Measurements from ENCODE around the gene SCOC. TPM values are rescaled to one million over a fixed set of nuclear protein-coding genes. Genes with fewer than 3 reads are reported as not detected.

SCOC gene
- total and polyA plus RNA-seq, 2 of the 13 experiments (the other 11 are each of a cell fraction or from before 2014, with no cell fraction given), result 43.8 to 65.2 TPM

DNA sequence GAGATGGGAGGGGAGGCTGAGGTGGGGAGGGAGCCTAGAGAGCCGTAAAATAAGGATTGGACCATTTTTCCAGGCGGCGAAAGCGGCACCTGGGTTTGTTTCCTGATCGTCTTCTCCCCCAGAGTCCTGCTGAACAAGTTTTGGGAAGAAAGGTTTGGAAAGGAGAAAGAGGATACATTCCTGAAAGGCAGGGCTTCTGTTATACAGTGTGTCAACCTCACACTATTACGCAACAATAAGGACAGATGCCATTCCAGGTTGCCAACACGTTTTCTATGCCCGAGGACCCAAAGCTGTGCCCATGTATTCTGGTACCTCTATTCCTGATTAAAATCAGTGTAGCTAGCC is 658 bp downstream of the SCOC start (continued):
- TF ChIP-seq GLI4 (CRISPR knock-in tag; IDR thresholded peaks at IDR 0.05; ENCODE audit: borderline replicate concordance) (no peak), MIER2 (CRISPR knock-in tag; IDR thresholded peaks at IDR 0.05) (no peak), MATR3 (CRISPR knock-in tag; IDR thresholded peaks at IDR 0.05) (no peak), SCMH1 (CRISPR knock-in tag; IDR thresholded peaks at IDR 0.05; ENCODE audit: borderline replicate concordance) (no peak), ZNF616 (CRISPR knock-in tag; IDR thresholded peaks at IDR 0.05; ENCODE audit: low read depth) (no peak), CEBPB (IDR thresholded peaks at IDR 0.05; ENCODE audit: borderline replicate concordance, low read depth, low read length) (peak; percentile 98), CEBPG (CRISPR knock-in tag; IDR thresholded peaks at IDR 0.05) (peak; percentile 95), ZNF180 (CRISPR knock-in tag; IDR thresholded peaks at IDR 0.05; ENCODE audit: borderline replicate concordance, low read depth) (no peak), KDM5A (IDR thresholded peaks at IDR 0.05; ENCODE audit: borderline replicate concordance, low read length) (peak; percentile 63; the same call in 1 of the 2 replicates), ARNT2 (CRISPR knock-in tag; IDR thresholded peaks at IDR 0.05; ENCODE audit: low read depth) (no peak), NFYC (CRISPR knock-in tag; IDR thresholded peaks at IDR 0.05) (no peak), ZNF121 (CRISPR knock-in tag; IDR thresholded peaks at IDR 0.05) (no peak), ZNF292 (CRISPR knock-in tag; IDR thresholded peaks at IDR 0.05; ENCODE audit: borderline replicate concordance, low read depth) (no peak)
- TF ChIP-seq, protein P1, sequence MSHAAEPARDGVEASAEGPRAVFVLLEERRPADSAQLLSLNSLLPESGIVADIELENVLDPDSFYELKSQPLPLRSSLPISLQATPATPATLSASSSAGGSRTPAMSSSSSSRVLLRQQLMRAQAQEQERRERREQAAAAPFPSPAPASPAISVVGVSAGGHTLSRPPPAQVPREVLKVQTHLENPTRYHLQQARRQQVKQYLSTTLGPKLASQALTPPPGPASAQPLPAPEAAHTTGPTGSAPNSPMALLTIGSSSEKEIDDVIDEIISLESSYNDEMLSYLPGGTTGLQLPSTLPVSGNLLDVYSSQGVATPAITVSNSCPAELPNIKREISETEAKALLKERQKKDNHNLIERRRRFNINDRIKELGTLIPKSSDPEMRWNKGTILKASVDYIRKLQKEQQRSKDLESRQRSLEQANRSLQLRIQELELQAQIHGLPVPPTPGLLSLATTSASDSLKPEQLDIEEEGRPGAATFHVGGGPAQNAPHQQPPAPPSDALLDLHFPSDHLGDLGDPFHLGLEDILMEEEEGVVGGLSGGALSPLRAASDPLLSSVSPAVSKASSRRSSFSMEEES (CRISPR knock-in tag; IDR thresholded peaks at IDR 0.05), result no peak
- TF ChIP-seq, protein P2, sequence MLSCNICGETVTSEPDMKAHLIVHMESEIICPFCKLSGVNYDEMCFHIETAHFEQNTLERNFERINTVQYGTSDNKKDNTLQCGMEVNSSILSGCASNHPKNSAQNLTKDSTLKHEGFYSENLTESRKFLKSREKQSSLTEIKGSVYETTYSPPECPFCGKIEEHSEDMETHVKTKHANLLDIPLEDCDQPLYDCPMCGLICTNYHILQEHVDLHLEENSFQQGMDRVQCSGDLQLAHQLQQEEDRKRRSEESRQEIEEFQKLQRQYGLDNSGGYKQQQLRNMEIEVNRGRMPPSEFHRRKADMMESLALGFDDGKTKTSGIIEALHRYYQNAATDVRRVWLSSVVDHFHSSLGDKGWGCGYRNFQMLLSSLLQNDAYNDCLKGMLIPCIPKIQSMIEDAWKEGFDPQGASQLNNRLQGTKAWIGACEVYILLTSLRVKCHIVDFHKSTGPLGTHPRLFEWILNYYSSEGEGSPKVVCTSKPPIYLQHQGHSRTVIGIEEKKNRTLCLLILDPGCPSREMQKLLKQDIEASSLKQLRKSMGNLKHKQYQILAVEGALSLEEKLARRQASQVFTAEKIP (CRISPR knock-in tag; IDR thresholded peaks at IDR 0.05; ENCODE audit: borderline replicate concordance), result no peak
- TF ChIP-seq, protein P3, sequence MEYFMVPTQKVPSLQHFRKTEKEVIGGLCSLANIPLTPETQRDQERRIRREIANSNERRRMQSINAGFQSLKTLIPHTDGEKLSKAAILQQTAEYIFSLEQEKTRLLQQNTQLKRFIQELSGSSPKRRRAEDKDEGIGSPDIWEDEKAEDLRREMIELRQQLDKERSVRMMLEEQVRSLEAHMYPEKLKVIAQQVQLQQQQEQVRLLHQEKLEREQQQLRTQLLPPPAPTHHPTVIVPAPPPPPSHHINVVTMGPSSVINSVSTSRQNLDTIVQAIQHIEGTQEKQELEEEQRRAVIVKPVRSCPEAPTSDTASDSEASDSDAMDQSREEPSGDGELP (IDR thresholded peaks at IDR 0.05; ENCODE audit: borderline replicate concordance, low read depth), result no peak
- TF ChIP-seq, protein P4, sequence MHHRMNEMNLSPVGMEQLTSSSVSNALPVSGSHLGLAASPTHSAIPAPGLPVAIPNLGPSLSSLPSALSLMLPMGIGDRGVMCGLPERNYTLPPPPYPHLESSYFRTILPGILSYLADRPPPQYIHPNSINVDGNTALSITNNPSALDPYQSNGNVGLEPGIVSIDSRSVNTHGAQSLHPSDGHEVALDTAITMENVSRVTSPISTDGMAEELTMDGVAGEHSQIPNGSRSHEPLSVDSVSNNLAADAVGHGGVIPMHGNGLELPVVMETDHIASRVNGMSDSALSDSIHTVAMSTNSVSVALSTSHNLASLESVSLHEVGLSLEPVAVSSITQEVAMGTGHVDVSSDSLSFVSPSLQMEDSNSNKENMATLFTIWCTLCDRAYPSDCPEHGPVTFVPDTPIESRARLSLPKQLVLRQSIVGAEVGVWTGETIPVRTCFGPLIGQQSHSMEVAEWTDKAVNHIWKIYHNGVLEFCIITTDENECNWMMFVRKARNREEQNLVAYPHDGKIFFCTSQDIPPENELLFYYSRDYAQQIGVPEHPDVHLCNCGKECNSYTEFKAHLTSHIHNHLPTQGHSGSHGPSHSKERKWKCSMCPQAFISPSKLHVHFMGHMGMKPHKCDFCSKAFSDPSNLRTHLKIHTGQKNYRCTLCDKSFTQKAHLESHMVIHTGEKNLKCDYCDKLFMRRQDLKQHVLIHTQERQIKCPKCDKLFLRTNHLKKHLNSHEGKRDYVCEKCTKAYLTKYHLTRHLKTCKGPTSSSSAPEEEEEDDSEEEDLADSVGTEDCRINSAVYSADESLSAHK (CRISPR knock-in tag; IDR thresholded peaks at IDR 0.05; ENCODE audit: borderline replicate concordance), result no peak
- TF ChIP-seq, protein P5, sequence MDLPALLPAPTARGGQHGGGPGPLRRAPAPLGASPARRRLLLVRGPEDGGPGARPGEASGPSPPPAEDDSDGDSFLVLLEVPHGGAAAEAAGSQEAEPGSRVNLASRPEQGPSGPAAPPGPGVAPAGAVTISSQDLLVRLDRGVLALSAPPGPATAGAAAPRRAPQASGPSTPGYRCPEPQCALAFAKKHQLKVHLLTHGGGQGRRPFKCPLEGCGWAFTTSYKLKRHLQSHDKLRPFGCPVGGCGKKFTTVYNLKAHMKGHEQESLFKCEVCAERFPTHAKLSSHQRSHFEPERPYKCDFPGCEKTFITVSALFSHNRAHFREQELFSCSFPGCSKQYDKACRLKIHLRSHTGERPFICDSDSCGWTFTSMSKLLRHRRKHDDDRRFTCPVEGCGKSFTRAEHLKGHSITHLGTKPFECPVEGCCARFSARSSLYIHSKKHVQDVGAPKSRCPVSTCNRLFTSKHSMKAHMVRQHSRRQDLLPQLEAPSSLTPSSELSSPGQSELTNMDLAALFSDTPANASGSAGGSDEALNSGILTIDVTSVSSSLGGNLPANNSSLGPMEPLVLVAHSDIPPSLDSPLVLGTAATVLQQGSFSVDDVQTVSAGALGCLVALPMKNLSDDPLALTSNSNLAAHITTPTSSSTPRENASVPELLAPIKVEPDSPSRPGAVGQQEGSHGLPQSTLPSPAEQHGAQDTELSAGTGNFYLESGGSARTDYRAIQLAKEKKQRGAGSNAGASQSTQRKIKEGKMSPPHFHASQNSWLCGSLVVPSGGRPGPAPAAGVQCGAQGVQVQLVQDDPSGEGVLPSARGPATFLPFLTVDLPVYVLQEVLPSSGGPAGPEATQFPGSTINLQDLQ (CRISPR knock-in tag; IDR thresholded peaks at IDR 0.05), result no peak
- TF ChIP-seq, protein P6, sequence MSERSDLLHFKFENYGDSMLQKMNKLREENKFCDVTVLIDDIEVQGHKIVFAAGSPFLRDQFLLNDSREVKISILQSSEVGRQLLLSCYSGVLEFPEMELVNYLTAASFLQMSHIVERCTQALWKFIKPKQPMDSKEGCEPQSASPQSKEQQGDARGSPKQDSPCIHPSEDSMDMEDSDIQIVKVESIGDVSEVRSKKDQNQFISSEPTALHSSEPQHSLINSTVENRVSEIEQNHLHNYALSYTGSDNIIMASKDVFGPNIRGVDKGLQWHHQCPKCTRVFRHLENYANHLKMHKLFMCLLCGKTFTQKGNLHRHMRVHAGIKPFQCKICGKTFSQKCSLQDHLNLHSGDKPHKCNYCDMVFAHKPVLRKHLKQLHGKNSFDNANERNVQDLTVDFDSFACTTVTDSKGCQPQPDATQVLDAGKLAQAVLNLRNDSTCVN (CRISPR knock-in tag; IDR thresholded peaks at IDR 0.05; ENCODE audit: borderline replicate concordance), result no peak
